Measurements from ENCODE around the gene RCC2.

DNA sequence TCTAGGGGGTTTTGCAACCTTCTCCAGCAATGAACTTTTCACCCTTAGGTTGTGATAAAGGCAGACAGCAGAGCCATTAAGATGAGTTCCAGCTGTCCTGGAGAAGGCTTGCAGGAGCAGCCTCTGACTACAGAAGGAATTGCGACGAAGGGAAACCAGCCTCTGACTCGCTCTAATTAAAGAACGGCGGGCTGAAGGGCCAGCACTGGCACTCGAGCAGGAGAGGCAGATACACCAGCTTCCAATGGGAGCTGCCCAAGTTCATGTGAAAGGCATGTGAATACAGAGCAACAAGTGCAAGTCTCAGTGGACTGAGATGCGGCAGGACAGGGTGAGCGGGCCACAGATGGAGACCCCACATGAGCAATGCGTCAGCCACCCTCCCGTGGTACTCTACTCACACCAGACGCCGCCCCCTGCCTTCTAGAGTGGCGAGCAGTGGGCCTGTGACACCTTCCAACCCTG is 15.7 kb downstream of the RCC2 start:
- no peak for TF ChIP-seq MAX (IDR thresholded peaks at IDR 0.05; ENCODE audit: insufficient read depth, insufficient read length)
- TF ChIP-seq CTCF (IDR thresholded peaks at IDR 0.05; ENCODE audit: extremely low read depth in 1 of 2, insufficient read depth in 1 of 2, low read depth in 1 of 2, low read length in 2 of 2), result no peak
